ENCODE results near the gene DAZAP2.

GRCh38 chr12:51214895-51215294 lies 23.7 kb upstream of the DAZAP2 start:
- TF ChIP-seq CTCF (IDR thresholded peaks at IDR 0.05) (no peak), POLR2A (IDR thresholded peaks at IDR 0.05) (no peak)

Measured in prostate gland (tissue), 2 donors.